ENCODE data around the gene FGR.

Gene FGR

DNA sequence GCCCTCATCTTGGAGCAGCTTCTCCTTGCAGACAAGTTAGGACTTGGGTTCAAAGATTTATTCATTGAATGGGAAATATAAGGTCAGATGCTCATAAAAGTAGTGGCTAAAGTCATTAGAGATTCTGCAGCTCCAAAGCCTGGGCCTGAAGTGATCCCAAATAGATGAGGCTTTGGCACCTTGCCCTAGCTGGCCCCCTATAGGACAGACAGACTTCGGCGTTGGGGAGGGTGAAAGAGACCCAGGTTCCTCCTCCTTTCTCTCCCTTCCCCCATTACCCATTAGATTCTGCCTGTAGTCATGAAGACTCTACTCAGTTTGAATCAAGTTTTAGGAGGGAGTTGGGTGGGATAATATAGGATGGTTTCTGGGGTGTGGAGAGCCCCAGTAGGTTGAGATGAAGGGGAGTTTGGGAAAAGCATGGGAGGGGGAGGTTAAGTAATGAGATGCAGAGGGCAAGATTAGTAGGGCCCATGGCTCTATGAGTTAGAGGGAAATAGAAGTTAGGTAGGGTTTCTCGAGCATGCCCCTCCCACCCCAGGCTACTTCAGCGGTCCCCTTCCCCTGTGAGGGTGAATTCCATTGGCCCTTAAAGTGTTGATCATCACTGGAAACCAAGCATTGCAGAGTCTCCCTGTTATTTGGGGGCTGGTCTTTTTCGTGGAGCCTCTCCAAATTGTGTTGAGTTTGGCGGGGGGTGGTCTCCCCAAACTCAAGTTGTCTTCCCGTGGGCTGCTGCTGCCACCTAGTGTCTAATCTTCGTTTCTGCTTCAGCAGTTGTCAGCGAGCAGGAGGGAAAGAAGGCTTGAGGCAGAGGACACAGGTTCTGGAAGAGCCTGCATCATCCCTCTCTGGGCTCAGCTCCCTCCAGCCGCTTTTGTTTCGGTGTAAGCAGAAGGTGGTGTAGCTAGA lies 28.9 kb downstream of the FGR start:
- DNase-seq: peak; percentile 64
- Mint-ChIP-seq H3K4me1 (peaks cover 24% of the 10 kb centered on the region), H3K27me3 (no peaks in the 10 kb centered on the region), H3K27ac (peak overlapping the region; percentile 57), H3K36me3 (ENCODE audit: low read depth) (no peaks in the 10 kb centered on the region), H3K4me3 (no peak overlapping the region), H3K9me3 (no peaks in the 10 kb centered on the region)
- no peak for ATAC-seq

DNA sequence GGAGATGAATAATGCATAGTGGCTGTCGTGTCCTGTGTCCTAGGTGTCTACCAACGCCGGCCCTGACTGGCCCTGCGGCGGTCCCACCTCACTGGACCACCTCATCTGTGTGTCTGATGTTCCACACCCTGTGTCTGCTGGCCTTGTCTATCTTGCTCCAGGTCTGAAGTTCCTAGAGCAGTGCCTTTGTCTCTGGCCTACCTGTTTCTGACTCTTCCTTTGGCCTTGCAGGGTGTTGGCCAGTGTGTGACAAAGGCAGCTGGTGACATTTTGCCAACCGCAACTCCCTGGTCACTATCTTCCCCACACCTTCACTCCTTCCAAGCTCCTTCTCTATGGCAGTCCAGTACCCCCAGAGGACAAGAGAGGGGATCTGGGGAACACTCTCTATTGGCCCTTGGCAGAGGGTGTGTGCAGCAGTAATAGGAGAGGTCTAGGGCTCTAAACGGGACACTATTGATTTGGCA lies 29.7 kb downstream of the FGR start:
- DNase-seq (no peak), ATAC-seq (no peak)
- Mint-ChIP-seq H3K4me3 (peak overlapping the region; percentile 36), H3K27me3 (peaks cover 2% of the 10 kb centered on the region), H3K36me3 (ENCODE audit: low read depth) (no peaks in the 10 kb centered on the region), H3K27ac (peak overlapping the region; percentile 14), H3K9me3 (no peaks in the 10 kb centered on the region), H3K4me1 (peaks cover 24% of the 10 kb centered on the region)

DNA sequence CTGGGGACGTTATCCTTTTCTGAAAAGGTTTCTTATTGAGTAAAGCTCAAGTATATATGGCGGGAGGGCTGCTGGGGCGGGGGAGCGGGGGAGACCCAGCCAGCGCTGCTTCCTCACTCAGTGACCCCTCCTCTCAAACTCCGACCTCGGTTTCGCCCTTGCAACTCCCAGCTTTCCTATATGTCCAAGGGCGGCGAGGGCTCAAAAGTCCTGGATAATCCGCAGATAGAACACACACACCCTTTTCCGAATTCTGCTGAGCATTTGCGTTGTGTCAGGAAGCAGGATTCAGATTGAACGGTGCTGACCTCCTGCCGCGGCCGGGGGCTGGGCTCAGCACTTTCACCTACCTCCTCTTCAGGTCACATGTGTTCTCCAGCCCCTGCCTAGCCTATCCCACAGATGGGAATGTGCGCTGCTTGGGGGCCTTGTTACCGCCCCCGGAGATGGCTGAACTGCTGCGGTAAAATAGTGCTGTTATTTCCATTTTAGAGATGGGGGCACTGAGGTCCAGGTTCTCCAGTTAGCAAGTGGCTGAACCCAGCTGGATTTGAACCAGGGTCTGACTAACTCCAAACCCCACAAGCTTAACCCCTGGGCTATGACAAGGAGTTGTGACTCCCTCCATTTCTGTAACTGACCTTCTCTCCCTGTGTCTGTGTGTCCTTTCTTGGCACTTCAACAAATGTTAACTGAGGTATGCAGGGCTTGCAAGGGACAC lies 30.2 kb downstream of the FGR start:
- Mint-ChIP-seq H3K27me3 (peaks cover 2% of the 10 kb centered on the region), H3K36me3 (ENCODE audit: low read depth) (no peaks in the 10 kb centered on the region), H3K9me3 (no peaks in the 10 kb centered on the region), H3K4me1 (peaks cover 24% of the 10 kb centered on the region), H3K27ac (peak overlapping the region; percentile 14), H3K4me3 (peak overlapping the region; percentile 90)
- ATAC-seq: no peak
- no peak for DNase-seq

DNA sequence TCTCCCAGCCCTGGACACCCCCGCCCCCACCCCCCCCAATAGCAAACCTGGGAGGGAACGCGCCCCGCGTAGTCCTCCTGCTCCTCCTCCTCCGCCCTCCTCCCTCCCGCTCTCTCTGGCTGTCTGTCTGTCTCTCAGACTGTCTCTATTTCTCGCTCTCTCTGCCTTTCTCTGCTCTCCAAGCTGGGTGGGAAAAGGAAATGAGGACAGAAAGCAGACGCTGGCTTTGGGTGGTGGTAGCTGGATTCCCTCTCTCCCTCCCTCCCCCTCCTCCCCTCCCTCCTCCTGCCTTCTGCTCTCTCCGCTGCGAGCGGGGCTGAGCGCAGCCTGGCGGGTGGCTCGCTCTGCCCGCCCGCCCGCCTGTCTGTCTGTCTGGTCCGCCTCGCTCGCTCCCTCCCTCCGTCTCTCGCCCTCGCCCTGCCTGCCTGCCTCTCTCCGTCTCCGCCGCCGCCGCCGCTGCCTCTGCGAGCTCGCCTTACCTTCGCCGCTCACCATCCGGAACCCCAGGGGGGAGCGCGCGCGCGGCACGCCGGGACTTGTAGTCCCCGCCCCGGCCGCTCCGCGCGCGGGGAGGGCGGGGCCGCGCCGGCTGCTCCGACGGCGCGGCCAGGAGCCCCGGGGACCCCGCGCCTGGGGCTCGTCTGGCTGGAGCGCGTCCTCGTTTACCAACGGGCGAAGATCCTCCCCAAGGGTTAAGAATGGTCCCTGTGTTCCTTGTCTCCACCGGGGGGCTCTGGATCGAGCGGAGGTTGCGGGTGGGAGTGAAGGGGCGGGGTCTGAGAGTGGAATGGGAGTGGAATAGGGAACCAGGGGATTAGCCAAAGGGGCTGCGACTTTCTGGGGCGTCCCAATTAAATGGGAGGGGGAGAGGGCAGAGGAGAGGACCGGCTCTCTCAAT lies 31.1 kb downstream of the FGR start, which contains the start of gene AHDC1:
Gene AHDC1 (minus strand): TSS at position 464 of the 898 bp plus-strand sequence. CDS start 52,029 bp downstream, outside the sequence.
- peak; percentile 74 for ATAC-seq
- H3K4me1 Mint-ChIP-seq: peaks cover 24% of the 10 kb centered on the region
- peak within 1 kb of the TSS; percentile 90 for H3K4me3 Mint-ChIP-seq
- DNase-seq: peak; percentile 92
- H3K27ac Mint-ChIP-seq: peak within 1 kb of the TSS; percentile 89
- H3K36me3 Mint-ChIP-seq (ENCODE audit: low read depth): no peaks in the 10 kb centered on the region
- peaks cover 2% of the 10 kb centered on the region for H3K27me3 Mint-ChIP-seq
- H3K9me3 Mint-ChIP-seq: no peaks in the 10 kb centered on the region

DNA sequence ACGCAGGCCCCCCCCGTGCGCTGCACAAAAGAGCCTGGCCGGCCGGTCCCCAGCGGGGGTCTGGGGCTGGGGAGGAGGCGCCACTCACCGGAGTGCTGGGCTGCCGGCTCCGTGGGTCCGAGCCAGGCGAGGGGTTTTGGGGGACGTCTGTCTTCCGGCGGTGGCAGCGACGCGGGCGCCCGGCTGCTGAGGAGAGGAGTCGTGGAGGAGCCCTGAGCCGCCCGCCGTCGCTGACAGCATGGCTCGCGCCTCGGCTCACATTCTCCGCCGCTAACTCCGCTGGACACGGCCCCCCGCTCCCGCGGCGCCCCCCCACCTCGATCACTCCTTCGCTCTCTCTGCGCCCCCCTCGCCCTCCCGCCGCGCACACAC lies 31.7 kb downstream of the FGR start:
- H3K27ac Mint-ChIP-seq: peak overlapping the region; percentile 89
- no peaks in the 10 kb centered on the region for H3K36me3 Mint-ChIP-seq (ENCODE audit: low read depth)
- peaks cover 2% of the 10 kb centered on the region for H3K27me3 Mint-ChIP-seq
- peaks cover 24% of the 10 kb centered on the region for H3K4me1 Mint-ChIP-seq
- peak overlapping the region; percentile 90 for H3K4me3 Mint-ChIP-seq
- DNase-seq: peak; percentile 55
- no peak for ATAC-seq
- no peaks in the 10 kb centered on the region for H3K9me3 Mint-ChIP-seq

DNA sequence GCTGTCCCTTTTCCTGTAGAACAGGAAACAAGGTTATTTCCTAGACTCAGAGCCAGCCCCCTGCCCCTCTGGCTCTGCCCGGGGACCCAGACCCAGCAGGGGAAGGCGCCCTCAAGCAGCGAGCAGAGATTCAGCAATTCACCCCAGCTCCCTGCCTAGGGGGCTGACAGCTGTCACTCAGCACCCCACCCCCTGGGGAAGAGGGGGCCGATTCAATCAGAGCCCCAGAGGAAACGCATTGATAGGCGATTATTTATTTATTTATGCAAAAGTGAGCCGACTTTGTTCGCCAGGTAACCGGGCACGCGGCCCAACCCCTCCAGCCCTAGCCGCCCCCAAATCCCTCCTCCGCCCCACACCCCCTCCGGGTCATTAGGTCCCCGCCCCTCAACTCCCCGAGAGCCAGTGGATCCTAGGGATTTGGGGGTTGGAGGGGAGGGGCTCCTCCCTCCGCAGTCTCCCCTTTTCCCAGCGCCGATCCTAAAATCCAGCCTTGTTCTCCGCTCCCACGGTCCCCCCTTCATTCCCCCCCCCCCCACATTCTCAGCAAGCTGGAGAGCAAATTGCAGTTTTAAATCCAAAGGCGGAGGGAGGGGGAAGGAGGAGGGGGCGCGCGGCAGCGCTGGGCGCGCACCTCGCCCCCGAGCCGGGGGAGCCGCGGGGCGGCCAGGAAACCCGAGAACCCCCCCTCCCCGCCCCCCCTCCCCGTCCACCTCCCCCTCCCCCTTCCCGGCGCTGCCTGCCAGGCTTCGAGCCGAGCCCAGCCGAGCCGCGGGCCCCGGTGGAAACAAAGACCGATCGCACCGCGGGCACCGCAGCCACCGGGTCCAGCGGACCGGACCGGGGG lies 32.3 kb downstream of the FGR start:
- Mint-ChIP-seq H3K36me3 (ENCODE audit: low read depth) (no peaks in the 10 kb centered on the region), H3K4me3 (peak overlapping the region; percentile 90), H3K9me3 (no peaks in the 10 kb centered on the region), H3K27me3 (peaks cover 2% of the 10 kb centered on the region), H3K27ac (peak overlapping the region; percentile 22), H3K4me1 (peaks cover 24% of the 10 kb centered on the region)
- no peak for ATAC-seq
- DNase-seq: no peak

DNA sequence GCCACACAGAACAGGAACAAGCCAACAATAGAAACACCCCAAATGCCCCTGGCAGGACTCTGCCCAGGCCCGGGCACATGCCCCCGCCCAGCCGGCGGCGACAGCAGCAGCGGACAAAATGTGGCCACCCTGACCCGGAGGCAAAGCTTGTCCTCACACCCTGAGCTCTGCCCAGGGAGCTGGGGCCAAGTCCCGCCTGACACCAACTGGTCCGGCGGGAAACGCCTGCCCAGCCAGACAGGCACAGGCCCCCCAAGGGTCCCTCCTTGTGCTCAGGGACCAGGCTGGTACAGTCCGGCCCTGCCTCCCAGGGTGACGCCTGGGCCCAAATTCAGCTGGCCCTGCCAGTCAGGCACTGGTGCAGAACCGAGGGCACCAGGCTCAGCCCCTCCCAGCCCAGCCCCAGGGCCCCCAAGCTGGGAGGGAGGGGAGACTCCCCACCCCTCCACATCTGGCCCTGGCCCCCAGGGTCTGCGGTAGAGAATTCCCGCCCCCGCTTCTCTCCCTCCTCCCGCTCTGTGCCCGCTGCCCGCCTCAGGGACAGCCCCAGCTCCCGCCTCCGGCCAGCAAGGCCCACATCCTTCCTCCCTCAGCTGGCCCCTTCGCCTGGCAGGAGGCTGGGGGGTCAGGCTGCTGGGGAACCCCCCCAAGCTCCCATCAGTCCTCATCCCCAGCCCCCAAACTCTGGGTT lies 33.1 kb downstream of the FGR start:
- no peaks in the 10 kb centered on the region for H3K9me3 Mint-ChIP-seq
- H3K27me3 Mint-ChIP-seq: peaks cover 2% of the 10 kb centered on the region
- peak overlapping the region; percentile 78 for H3K4me3 Mint-ChIP-seq
- no peak for DNase-seq
- H3K4me1 Mint-ChIP-seq: peaks cover 22% of the 10 kb centered on the region
- no peaks in the 10 kb centered on the region for H3K36me3 Mint-ChIP-seq (ENCODE audit: low read depth)
- ATAC-seq: no peak
- no peak overlapping the region for H3K27ac Mint-ChIP-seq

DNA sequence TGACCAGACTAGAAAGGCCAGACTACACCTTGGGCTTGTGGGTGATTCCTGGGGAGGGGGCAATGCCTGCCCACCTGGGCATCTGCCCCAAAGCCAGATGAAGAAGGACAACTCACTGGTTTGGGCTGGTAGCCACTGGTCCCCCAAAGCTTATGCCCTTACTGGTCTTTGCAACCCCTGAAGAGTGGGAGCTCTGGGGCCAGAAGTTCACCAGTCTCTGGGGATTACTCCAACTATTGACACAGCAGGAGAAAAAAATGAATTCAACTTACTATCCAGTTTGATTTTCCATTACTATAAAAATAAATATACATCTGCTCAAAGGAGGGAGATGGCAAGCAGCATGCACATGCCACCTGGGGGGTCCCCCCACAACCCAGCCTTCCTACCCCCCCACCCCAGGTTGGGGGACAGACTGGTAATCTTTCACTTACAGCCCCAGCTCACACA lies 33.6 kb downstream of the FGR start:
- H3K36me3 Mint-ChIP-seq (ENCODE audit: low read depth): no peaks in the 10 kb centered on the region
- H3K27ac Mint-ChIP-seq: no peak overlapping the region
- peaks cover 2% of the 10 kb centered on the region for H3K27me3 Mint-ChIP-seq
- H3K4me1 Mint-ChIP-seq: peaks cover 17% of the 10 kb centered on the region
- DNase-seq: no peak
- ATAC-seq: no peak
- H3K4me3 Mint-ChIP-seq: peak overlapping the region; percentile 57
- H3K9me3 Mint-ChIP-seq: no peaks in the 10 kb centered on the region

DNA sequence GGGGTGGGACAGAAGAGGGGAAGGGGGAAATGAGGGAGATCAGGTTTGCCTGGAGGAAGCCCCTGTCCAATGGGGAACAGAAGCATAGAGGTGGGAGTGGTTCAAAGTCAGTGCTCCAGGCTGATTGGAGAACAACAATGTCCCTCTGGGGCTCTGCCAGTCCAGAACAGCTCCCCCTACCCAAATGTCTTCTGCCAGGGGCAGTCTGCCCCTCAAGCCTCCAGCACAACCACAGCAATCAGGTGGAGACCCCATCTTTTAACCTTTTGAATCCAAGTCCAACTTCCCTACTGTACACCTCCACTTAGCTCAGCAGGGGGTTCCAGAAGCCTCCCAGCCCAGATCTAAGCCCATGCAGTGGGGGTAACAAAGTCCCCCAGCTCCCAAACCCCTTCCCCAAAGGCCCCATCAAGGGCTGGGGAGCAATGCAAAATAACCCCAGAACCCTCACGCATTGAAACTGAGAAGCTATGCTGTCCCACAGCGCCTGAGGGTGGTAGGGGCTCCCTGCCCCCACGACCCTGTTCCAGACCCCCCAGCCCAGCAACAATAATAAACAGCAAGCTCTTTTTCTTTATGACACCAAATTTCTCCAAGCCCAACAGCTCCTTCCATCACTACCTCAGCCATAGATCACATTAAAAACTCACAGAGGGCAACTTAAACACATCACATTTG lies 34.3 kb downstream of the FGR start:
- Mint-ChIP-seq H3K27me3 (peaks cover 2% of the 10 kb centered on the region), H3K36me3 (ENCODE audit: low read depth) (no peaks in the 10 kb centered on the region), H3K4me1 (peaks cover 12% of the 10 kb centered on the region), H3K27ac (peak overlapping the region; percentile 10), H3K4me3 (no peak overlapping the region), H3K9me3 (no peaks in the 10 kb centered on the region)
- ATAC-seq (no peak), DNase-seq (no peak)

DNA sequence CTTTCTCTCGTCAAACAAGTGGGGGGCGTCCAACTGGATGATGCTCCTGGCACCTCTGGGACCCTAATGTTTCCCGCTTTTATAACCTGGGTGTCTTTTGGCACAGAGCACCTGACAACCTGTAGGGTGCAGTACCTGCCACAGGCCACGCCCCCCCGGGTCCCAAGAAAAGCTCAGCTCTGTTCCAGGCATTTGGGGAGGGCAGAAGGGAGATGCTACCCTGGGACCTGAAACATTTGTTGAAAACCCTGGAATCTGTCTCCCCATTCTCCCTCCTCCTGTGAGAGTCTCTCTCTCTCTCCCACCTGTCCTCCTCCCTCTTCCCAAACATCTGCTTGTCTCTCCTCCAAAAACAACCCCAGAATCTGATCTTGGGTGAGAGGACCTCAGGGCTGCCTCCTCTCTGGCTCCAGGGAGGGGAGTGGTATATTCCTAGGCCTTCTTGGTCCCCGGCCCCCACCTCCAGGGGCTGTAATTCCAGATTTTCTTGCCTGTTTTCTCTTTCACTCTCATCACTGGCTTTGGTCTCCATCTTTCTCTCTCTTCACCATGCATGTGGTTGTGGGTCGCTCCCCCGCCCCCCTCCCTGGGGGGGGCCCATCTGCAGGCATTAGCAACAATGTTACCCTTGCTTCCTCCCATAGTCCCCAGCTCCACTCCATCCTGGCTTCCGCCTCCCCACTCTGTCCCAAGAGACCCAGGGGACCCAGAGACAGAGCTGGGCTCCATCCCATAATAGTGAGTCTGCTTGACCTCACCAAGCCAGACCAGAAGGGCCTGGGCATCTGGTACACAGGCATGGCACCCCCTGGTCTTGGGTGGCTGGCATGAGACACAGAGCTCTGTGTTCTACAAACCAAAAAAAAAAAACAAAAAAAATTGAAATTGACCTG lies 35.1 kb downstream of the FGR start:
- Mint-ChIP-seq H3K4me3 (no peak overlapping the region), H3K27ac (no peak overlapping the region), H3K4me1 (peaks cover 12% of the 10 kb centered on the region), H3K27me3 (peaks cover 2% of the 10 kb centered on the region), H3K9me3 (no peaks in the 10 kb centered on the region), H3K36me3 (ENCODE audit: low read depth) (no peaks in the 10 kb centered on the region)
- DNase-seq: no peak
- no peak for ATAC-seq

DNA sequence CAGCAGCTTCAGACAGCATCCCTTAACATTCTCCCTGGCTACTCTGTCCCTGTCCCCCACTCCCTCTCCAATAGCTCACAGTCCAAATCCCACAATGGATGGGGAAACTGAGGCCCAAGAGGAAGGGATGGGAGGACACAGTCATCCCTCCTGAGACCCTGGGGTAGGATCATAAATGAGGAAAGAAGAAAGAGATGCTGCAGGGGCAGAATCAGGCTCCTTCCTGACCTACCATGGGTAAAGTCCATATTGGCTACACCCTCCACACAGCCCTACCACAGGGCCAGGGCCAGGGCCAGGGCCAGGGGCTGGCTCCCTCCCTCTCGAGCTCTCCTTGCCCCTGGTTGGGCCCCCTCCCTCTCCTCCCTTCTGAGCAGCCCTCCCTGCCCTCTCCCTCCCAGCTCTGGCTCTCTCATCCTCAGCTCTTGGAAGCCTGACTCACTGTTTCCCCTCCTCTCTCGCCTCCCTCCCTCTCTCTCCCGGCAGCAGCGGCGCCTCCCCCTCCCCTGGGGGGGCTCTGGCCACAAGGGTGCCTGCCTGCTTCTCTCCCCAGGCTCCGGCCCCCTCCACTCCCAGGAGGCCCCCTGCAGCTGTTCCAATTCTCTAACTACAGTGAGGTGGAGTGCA lies 36.0 kb downstream of the FGR start:
- DNase-seq (peak; percentile 67), ATAC-seq (peak; percentile 41)
- no peaks in the 10 kb centered on the region for H3K9me3 Mint-ChIP-seq
- peaks cover 10% of the 10 kb centered on the region for H3K4me1 Mint-ChIP-seq
- H3K27ac Mint-ChIP-seq: no peak overlapping the region
- H3K36me3 Mint-ChIP-seq (ENCODE audit: low read depth): no peaks in the 10 kb centered on the region
- H3K27me3 Mint-ChIP-seq: peaks cover 2% of the 10 kb centered on the region
- H3K4me3 Mint-ChIP-seq: no peak overlapping the region
